ENCODE data around the gene PLD4. TPM values are rescaled to one million over a fixed set of nuclear protein-coding genes. Genes with fewer than 3 reads are reported as not detected.

The PLD4 gene
- total RNA-seq, 6 experiments from 2014 or later: 0.12 to 0.49 (median 0.33) TPM; not detected in 2

DNA sequence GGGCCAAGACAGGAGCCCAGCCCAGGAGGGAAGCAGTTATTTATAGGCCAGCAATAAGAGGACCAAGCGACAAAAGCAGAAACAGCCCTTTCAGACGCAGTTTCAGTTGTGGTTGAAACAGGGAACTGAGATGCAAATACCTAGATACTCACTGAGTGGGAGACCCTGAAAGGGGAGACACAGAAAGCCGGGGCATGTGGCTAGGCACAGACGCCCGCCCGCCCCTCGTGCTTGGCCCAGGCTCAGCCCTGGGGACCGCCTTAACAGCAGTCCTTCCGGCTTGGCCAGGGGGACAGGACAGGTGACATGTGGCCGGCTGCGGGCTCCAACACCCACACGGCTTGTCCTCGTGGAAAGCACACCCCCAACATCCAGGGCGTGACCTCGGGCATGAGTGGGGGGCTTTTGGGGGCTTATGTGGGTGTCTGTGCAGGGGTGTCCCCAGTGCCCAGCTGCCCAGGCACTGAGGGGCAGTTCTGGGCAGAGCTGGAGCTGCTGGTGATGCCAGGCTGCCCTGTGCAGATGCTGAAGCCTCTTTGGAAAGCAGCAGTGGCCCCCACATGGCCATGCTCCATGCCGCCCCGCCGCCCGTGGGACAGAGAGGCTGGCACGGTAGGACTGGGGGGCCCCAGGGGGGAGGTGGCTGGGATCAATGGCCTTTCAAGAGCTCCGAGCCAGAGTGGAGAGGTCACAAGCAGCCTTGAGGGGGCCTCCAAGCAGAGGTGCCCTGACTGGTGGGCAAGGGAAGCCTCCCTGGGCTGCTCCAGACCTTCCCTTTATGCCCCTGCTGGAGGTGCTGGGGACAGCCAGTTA lies 2.1 kb downstream of the PLD4 start:
- peak in 1 of 4 donors; percentile 32 for ATAC-seq
- intact Hi-C loops (cut with DNase I): no loop called here
- Histone ChIP-seq H3K4me1 (no peaks in the 10 kb centered on the region), H3K4me3 (no peak overlapping the region), H3K27me3 (no peaks in the 10 kb centered on the region), H3K27ac (no peak overlapping the region), H3K36me3 (no peaks in the 10 kb centered on the region), H3K9me3 (no peaks in the 10 kb centered on the region)
- WGBS (ENCODE audit: insufficient coverage, low coverage, low lambda C conversion rate, missing lambda C conversion rate): 33% methylated on average over 2 of the region's 21 CpGs
- no peak for DNase-seq
- TF ChIP-seq, protein P1, sequence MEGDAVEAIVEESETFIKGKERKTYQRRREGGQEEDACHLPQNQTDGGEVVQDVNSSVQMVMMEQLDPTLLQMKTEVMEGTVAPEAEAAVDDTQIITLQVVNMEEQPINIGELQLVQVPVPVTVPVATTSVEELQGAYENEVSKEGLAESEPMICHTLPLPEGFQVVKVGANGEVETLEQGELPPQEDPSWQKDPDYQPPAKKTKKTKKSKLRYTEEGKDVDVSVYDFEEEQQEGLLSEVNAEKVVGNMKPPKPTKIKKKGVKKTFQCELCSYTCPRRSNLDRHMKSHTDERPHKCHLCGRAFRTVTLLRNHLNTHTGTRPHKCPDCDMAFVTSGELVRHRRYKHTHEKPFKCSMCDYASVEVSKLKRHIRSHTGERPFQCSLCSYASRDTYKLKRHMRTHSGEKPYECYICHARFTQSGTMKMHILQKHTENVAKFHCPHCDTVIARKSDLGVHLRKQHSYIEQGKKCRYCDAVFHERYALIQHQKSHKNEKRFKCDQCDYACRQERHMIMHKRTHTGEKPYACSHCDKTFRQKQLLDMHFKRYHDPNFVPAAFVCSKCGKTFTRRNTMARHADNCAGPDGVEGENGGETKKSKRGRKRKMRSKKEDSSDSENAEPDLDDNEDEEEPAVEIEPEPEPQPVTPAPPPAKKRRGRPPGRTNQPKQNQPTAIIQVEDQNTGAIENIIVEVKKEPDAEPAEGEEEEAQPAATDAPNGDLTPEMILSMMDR (IDR thresholded peaks at IDR 0.05): no peak
- no peak for TF ChIP-seq POLR2A (IDR thresholded peaks at IDR 0.05)

DNA sequence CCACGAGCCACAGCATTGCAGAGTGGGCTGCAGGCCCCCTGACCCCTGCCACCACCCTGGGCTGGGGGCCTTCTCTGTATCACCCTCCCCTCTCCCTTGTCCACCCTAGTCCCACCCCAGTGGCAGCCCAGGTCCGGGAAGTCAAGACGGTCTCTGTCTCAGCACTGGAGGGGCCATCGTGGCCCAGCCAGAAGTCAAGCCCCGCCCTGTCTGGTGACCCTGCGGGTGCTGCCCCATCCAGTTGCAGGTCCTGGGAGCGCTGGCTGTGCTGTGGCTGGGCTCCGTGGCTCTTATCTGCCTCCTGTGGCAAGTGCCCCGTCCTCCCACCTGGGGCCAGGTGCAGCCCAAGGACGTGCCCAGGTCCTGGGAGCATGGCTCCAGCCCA lies 2.7 kb downstream of the PLD4 start:
- ATAC-seq (no peak), DNase-seq (no peak)
- Histone ChIP-seq H3K9me3 (no peaks in the 10 kb centered on the region), H3K4me1 (peaks cover 0 to 1% (median 0%) of the 10 kb centered on the region in 4 donors), H3K4me3 (no peak overlapping the region), H3K27me3 (no peaks in the 10 kb centered on the region), H3K27ac (no peak overlapping the region), H3K36me3 (no peaks in the 10 kb centered on the region)
- intact Hi-C loops (cut with DNase I): no loop called here
- WGBS (ENCODE audit: insufficient coverage, low coverage, low lambda C conversion rate, missing lambda C conversion rate): 47% methylated on average over 6 of the region's 10 CpGs
- TF ChIP-seq, protein P1 (IDR thresholded peaks at IDR 0.05): no peak
- no peak for TF ChIP-seq POLR2A (IDR thresholded peaks at IDR 0.05)

DNA sequence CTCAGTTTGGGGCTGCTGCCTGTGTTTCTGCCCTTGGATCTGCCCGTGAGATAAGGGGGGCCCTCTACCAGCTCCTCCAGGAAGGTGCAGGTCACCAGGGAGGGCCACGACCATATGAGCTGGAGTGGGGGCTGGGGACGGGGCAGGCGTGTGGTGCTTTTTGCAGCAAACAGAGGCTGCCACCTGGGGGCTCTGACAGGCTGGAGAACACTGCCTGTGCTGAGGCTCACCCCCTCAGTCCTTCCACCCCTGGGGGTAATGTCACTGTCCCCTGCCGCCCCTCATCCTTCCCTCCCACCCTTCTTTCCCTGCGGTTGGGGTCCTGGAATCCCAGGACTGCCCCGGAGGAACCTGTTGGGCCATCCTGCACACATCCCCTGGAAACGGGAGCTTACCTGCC lies 3.2 kb downstream of the PLD4 start:
- no peak for TF ChIP-seq POLR2A (IDR thresholded peaks at IDR 0.05)
- TF ChIP-seq, protein P1 (IDR thresholded peaks at IDR 0.05): no peak
- no peaks in the 10 kb centered on the region for H3K9me3 ChIP-seq
- 27% methylated on average over 2 of the region's 8 CpGs for WGBS (ENCODE audit: insufficient coverage, low coverage, low lambda C conversion rate, missing lambda C conversion rate)
- no peak overlapping the region for H3K27ac ChIP-seq
- no peaks in the 10 kb centered on the region for H3K36me3 ChIP-seq
- H3K27me3 ChIP-seq: no peaks in the 10 kb centered on the region
- intact Hi-C loops (cut with DNase I): no loop called here
- DNase-seq (no peak), ATAC-seq (no peak)
- no peak overlapping the region for H3K4me3 ChIP-seq
- H3K4me1 ChIP-seq: peaks cover 0 to 6% (median 0%) of the 10 kb centered on the region in 4 donors

- peak in 2 of 3 donors; percentile 52 for DNase-seq
- no peak for TF ChIP-seq POLR2A (IDR thresholded peaks at IDR 0.05)
- TF ChIP-seq, protein P1 (IDR thresholded peaks at IDR 0.05): no peak
- Histone ChIP-seq H3K27me3 (no peaks in the 10 kb centered on the region), H3K4me3 (no peak overlapping the region), H3K4me1 (peaks cover 0 to 11% (median 0%) of the 10 kb centered on the region in 4 donors), H3K27ac (no peak overlapping the region), H3K36me3 (no peaks in the 10 kb centered on the region), H3K9me3 (no peaks in the 10 kb centered on the region)
- intact Hi-C loops (cut with DNase I): no loop called here
- no CpG with 5 or more reads among the region's 17 CpGs for WGBS (ENCODE audit: insufficient coverage, low coverage, low lambda C conversion rate, missing lambda C conversion rate)
- ATAC-seq: no peak
Measured at GRCh38 chr14:104928391-104929133, 3.9 kb downstream of the PLD4 start.
